CD4-positive, alpha-beta T cell treated with Interleukin-10 for 1 hour (primary cell): ENCODE results near the gene NDOR1.
"Not testable (repeated sequence)": the region's sequence is repeated elsewhere in the genome, so short reads cannot be mapped to it uniquely, and the experiment has no call there.

ENCODE experiments used
- DNase-seq: peaks from one replicate; pipeline ENCODE4 v3.0.0-alpha.2; 2020

The NDOR1 gene

DNA sequence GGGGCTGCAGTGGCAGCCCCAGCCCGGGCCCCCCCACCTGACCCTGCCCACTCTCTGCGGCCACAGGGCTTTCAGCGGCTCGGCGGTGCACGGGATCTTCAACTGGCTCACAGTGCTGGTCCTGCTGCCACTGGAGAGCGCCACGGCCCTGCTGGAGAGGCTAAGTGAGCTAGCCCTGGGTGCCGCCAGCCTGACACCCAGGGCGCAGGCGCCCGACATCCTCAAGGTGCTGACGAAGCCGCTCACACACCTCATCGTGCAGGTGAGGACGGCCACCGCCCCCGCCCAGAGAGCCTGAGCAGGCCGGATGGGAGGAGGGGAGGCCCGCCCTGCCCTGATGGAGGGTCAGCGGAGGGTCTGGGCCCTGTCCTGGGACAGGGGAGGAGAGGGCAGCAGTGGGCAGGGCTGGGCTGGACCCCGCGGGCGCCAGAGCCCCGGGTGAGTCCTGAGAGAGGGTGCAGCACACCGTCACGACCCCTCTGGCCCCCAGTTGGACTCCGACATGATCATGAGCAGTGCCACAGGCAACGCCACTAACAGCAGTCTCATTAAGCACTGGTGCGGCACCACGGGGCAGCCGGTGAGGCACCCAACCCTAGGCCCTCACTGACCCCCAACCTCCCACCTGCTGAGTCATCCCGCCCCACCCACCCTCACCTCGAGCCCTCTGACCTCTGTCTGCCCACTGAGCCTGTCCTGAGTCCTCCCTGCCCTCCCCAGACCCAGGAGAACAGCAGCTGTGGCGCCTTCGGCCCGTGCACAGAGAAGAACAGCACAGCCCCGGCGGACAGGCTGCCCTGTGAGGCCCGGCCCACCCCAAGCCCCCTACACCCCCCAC lies 27.9 kb downstream of the NDOR1 start:
- no peak for DNase-seq

DNA sequence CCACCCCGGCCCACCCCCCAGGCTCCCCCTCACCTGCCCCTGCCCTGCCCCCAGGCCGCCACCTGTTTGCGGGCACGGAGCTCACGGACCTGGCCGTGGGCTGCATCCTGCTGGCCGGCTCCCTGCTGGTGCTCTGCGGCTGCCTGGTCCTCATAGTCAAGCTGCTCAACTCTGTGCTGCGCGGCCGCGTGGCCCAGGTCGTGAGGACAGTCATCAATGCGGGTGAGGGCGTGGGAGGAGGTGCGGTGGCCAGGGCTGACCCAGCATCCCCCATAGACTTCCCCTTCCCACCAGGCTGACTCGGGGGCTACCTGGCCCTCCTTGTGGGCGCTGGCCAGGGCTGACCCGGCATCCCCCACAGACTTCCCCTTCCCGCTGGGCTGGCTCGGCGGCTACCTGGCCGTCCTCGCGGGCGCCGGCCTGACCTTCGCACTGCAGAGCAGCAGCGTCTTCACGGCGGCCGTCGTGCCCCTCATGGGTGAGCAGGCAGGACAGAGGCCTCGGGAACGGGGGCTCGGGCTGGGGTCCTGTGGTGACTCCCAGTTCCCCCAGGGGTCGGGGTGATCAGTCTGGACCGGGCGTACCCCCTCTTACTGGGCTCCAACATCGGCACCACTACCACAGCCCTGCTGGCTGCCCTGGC lies 28.7 kb downstream of the NDOR1 start:
- no peak for DNase-seq

DNA sequence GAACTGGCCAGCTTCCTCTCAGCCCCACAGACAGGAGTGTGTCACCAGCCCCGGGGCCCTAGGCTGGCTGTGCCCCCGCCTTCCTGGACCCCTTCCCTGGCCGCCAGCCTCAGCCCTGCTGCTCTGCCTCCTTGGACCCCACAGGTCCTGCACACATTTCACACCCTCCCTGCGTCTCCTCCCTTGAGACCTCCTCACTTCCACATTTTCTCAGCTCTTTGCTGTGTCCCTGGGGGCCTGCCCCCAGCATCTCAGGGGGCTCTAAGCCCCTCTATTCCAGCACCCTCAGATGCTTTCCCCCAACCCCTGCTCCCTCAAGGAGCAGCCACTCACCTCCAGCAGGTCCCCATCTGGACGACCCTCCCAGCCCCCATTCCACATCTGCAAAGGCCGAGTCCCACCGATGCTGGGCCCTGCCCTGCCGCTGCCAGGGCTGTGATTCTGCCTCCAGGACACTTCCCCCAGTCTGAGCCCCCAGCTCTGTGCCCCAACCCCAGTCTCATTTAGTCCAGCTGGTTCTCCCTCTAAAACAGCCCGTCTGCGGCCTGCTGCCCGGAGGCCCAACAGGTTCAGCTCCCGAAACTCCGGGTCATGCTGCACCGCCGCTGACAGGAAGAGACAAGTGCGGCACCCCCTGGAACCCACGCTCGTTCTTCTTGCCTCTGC lies 29.4 kb downstream of the NDOR1 start:
- no peak for DNase-seq

DNA sequence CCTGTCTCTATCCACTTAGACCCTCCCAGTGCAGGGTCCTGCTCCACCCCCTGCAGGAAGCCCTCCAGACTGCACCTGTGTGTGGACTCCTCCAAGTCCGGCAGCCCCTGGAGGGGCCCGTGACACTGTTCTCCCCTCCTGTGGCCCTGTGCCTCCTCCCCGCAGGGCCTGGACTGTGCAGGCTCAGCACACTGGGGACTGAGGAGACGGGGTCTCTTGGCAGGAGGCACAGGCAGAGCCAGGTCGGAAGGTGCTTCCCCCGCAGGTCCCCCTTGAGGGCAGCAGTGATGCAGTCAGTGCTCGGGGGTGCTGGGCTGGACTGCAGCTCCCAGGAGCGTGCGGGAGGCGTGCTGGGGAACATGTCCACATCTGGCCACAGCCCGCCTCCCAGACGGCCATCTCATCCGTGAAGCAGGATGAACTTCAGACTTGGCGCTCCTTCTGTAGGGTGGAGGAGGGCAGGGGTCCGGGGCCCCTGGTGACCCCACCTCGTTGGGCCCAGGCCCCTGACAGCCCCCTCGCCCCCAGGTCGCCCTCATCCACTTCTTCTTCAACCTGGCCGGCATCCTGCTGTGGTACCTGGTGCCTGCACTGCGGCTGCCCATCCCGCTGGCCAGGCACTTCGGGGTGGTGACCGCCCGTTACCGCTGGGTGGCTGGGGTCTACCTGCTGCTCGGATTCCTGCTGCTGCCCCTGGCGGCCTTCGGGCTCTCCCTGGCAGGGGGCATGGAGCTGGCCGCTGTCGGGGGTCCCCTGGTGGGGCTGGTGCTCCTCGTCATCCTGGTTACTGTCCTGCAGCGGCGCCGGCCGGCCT lies 30.1 kb downstream of the NDOR1 start:
- DNase-seq, result no peak

DNA sequence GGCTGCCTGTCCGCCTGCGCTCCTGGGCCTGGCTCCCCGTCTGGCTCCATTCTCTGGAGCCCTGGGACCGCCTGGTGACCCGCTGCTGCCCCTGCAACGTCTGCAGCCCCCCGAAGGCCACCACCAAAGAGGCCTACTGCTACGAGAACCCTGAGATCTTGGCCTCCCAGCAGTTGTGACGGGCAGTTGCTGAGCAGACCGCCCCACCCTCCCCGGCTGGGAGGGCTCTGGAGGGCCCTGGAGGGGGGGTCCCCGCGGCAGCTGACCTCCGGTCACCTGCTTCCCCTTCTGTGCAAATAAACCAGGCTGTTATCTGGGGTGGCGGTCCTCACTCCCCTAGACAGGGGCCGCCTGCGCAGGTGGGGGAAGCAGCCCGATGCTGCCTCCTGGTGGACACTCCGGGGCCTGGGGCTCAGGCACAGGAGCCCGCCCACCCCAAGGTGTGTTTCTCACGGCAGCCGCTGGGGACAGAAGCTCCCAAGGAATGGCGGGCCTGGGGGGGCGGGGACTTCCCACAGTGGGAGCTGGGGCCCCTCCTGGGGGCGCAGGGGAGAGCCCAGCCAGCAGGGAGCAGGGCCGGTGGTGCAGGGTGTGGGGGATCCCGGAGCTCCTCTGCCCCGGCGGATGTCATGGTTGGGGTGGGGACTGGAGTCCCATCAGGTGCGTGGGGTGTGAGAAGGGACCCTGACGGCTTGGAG lies 30.9 kb downstream of the NDOR1 start:
- DNase-seq, result peak; percentile 92

DNA sequence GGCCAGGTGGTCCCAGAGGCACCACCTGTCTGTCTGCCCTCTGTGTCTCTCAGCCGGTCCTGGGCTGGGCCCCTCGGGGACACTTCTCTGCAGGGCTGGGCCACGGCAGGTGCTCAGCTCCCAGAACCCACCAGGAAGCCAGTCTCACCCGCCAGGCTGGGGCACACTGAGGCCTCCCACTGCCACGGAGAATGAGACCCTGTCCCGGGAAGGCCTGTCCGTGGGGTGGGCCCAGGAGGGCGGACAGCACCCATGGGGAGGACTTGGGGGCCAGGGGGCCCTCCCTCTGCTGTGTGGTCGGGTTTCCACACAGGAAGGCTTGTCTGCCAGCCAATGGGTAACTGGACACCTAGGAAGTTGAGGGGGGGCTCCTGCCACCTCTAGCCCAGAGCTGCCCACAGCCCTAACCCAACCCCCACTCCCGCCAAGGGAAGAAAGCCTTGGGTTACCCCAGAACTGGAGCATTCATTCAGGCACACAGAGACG lies 31.5 kb downstream of the NDOR1 start:
- no peak for DNase-seq

DNA sequence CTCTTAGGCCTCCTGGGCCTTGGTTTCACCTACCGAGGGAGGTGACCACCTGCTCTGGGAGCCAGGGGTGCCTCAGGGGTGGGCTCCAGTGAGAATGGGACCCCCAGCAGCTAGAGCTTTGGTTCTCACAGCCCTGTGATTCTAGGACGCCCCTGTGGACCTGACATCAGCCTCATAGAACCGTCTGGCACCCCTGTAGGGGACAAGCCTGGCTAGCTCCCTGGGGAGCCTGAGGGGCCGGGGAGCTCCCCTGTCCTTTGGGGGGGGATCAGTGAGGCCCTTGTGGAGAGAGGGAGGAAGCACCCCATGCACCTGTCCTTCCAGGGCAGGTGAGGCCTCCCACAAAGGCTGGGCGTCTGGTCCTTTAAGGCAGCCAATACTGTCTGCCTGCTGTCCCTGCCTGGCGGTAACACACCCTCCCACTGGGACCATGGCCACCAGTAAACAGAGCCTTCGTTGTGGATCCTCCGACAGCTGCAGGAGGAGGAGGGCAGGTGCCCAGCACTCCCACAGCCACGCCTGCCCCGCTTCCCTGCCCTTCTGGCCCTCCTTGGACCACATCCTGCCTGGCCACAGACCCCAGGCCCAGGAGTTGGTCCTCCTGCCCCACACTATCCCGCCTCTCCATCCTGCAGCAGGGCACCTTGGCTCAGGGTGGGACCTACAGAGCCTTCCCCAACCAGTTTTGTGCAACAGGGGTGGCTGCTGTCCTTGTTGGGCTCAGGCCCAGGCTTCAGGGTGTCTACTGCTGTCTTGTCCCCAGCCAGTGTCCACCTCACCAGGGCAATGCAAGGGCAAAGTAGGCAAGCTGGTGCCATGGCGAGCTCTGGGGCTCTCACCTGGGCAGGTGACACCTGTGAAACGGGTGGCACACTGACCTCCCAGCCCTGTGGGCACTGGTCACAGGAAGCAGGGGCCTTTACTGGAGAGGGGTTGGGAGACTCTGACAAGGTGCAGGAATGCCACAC lies 32.5 kb downstream of the NDOR1 start:
- DNase-seq, result no peak

DNA sequence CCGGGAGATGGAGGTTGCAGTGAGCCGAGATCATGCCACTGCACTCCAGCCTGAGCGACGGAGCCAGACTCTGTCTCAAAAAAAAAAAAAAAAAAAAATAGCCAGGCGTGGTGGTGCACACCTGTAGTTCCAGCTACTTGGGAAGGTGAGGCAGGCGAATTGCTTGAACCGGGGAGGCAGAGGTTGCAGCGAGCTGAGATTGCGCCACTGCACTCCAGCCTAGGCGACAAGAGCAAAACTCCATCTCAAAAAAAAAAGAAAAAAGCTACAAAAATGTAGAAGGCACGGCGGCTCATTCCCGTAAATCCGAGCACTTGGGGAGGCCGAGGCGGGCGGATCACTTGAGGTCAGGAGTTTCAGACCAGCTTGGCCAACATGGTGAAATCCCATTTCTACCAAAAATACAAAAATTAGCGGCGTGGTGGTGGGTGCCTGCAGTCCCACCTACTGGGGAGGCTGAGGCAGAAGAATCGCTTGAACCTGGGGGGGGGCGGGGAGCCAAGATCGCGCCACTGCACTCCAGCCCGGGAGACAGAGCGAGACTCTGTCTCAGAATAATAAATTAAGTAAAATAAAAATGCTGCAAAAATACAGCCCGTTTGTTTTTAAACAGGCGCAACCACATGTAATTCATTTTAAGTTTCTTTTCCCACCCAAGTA lies 34.2 kb downstream of the NDOR1 start:
- not testable (repeated sequence) for DNase-seq

DNA sequence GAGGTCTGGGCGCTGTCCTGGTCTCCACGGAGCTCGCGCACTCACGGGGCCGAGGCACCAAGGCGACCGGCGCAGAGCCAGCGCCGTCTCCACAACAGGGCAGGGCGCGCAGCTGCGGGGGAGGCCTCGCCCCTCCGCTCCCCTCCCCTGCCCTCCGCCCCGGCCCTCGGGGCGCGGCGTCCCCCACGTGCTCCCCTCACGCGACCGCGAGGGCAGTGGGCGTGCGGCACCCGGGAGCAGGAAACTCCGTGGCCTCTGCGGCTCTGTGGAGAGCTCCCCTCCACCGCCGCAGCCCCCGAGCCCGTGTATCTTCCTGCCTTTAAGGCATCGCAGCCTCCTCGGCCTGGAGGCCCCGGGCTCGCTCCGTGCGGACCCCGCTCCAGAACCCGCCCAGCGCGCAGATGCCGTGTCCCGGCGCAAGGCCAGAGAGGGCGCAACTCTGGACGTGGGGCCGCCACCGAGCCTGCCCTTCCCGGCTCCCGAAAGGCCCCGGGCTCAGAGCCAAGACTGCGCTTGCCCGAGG lies 34.9 kb downstream of the NDOR1 start:
- DNase-seq, result peak; percentile 77

DNA sequence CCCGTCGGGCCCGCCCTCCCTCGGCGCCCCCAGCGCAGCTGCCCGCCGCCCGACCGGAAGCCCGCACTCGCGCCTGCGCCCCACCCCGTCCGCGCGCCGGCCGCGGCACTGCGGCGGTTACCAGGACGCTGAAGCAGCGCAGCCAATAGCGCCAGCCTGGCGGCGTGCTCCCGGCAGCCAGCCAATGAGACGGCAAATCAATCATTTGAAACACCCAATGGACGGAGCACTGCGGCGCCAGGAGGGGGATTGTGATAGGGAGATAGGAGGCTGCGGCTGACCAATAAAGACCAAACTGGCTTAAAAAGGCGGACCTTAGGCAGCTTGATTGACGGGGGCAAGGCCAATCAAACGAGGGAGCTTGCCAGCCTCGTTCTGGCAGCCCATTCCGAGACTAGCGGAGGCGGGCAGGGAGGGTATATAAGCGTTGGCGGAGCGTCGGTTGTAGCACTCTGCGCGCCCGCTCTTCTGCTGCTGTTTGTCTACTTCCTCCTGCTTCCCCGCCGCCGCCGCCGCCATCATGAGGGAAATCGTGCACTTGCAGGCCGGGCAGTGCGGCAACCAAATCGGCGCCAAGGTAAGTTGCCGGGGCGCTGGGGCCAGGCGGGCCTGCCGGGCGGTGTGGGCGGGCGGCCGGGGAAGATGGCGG lies 35.5 kb downstream of the NDOR1 start, which contains the start of gene TUBB4B:
TSS of gene TUBB4B (plus strand) at position 447 of the 649 bp plus-strand sequence. CDS start at position 521, 74 bp downstream.
- peak; percentile 100 for DNase-seq

DNA sequence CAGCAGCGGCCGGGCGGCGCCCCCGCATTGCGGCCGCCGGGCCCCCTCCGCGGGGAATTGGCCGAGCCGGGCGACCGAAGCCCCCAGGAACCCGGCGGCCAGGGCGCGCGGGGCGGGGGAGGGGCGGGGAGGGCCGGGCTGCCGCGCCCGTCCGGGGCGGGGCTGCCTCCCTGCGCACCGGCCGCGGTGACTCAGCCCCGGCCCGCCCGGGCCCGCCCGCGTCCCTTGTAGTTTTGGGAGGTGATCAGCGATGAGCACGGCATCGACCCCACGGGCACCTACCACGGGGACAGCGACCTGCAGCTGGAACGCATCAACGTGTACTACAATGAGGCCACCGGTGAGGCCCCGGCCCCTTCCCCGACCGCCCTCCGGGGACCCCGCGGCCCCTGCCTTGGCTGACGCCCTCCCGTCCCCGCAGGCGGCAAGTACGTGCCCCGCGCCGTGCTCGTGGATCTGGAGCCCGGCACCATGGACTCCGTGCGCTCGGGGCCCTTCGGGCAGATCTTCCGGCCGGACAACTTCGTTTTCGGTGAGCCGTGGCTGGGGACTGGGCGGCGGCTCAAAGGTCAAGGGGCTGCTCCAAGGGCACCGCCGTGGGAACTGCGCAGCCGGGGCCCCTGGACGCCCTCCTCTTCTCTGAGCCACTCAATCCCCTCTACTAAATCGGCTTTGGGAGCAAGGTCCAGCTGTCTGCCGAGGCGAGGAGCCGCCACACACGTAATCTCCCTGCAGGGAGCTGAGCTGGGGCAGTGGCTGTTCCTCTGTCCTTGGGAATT lies 36.2 kb downstream of the NDOR1 start:
- DNase-seq, result peak; percentile 67

DNA sequence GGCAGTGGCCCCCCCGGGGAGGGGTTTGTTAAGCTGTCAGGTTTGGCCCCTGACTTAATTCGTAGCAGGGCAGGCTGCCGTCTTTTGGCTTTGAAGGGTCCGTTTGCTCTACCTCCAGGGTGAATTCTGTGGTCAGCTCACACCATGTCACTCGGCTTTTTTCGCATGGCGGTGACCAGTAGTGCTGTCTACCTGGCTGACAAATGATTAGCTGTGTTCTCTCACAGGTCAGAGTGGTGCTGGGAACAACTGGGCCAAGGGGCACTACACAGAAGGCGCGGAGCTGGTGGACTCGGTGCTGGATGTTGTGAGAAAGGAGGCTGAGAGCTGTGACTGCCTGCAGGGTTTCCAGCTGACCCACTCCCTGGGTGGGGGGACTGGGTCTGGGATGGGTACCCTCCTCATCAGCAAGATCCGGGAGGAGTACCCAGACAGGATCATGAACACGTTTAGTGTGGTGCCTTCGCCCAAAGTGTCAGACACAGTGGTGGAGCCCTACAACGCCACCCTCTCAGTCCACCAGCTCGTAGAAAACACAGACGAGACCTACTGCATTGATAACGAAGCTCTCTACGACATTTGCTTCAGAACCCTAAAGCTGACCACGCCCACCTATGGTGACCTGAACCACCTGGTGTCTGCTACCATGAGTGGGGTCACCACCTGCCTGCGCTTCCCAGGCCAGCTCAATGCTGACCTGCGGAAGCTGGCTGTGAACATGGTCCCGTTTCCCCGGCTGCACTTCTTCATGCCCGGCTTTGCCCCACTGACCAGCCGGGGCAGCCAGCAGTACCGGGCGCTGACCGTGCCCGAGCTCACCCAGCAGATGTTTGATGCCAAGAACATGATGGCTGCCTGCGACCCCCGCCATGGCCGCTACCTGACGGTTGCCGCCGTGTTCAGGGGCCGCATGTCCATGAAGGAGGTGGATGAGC lies 37.0 kb downstream of the NDOR1 start:
- no peak for DNase-seq

DNA sequence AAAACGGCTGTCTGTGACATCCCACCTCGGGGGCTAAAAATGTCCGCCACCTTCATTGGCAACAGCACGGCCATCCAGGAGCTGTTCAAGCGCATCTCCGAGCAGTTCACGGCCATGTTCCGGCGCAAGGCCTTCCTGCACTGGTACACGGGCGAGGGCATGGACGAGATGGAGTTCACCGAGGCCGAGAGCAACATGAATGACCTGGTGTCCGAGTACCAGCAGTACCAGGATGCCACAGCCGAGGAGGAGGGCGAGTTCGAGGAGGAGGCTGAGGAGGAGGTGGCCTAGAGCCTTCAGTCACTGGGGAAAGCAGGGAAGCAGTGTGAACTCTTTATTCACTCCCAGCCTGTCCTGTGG lies 37.7 kb downstream of the NDOR1 start:
- DNase-seq, result not testable (repeated sequence)

DNA sequence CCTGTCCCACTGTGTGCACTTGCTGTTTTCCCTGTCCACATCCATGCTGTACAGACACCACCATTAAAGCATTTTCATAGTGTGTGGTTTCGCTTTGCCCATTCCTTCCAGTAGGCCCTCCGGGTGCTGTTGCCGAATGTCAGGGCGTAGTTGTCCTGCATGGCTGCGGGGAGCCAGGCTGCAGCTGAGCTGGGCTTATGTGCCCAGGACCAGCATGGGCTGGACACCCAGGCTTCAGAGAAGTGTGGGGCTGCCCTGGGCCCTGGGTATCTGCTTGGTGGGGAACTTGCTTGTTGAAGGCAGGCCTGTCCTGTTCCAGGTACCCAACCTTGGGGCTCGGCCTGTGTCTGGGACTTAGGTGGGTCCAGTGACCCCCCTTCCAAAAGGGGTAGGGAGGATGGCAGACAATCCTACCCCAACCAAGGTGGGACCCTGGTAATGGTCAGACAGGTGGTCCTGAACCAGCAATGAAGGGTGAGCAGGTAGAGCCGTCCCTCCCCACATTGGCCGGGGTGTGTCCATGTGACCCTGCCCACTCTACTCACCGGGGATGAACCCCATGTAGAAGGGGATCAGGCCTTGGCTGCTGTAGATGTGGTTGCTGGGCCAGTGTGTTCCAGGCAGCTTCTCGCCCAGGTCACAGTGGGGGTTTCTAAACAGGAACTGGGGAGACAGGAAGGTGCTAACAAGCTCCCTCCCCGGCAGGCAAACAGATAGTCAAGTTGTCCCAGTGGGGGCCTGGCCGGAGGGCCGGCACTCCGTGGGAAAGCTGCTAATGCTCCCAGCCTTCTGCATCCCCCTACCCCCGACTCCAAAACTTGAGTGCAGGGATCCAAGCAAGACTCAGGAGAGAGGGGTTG lies 38.4 kb downstream of the NDOR1 start:
- no peak for DNase-seq

DNA sequence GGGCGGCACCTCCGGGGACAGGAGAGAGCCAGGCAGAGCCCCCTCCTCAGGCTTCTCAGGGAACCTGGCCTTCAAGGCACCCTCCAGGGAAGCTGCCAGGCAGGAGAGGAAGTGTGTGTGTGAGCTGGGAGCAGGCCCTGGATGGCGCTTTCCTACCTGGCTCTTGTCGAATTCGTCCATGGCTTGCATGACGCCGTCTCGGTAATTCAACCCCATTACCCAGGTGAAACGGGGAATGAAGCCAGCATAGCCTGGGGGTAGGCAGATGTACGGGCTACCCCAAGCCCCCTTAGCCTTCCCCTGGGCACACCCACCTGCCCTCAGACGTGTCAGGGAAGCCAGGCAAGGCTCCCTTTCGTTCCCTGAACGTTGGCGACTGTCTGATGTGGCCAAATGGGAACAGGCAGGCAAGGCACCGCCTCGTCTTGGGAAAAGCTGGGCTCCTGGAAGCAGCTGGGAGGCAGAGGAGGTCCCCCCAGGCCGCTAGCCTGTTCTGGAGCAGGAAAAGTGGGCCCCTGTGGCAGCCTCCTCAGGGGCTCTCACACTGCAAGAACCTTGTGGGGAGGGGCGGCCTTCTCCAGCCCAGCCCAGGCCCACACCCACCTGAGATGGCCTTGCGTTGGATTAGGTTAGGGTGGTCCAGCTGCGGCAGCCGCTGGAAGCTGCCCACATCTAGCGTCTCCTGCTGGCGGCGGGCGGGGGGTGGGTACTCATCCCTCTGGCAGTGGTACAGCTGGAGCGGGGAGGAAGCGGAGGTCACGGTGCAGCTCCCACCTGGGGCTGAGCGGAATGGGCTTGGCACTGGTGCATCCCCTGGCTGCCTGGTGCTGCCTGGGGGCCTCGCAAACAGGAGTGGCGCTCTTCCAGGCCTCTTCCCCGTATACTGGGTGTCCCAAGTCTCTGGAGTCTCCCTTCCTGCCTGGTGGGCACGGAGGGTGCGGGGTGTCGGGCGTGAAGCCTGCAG lies 39.3 kb downstream of the NDOR1 start:
- DNase-seq, result no peak
